C4-2B (cell line): Measurements from ENCODE around the gene LKAAEAR1.
"Not testable (repeated sequence)": the region's sequence is repeated elsewhere in the genome, so short reads cannot be mapped to it uniquely, and the experiment has no call there.

Experiments
- H3K27ac ChIP-seq: fragments of 450-650 bp; 2 replicates; pipeline ENCODE4 v1.5.1; 2017
- CTCF ChIP-seq: fragments of 450-650 bp; conservative IDR thresholded peaks from 2 replicates; pipeline ENCODE4 v1.5.1; 2017; ENCODE audit warnings: mild to moderate bottlenecking
- ZFX ChIP-seq: fragments of 450-650 bp; IDR thresholded peaks from 2 replicates; pipeline ENCODE4 v1.6.1; 2017

LKAAEAR1 gene

GRCh38 chr20:64119681-64120341 is 35.6 kb upstream of the LKAAEAR1 start:
- H3K27ac ChIP-seq = no peak overlapping the region
- TF ChIP-seq CTCF = no peak

- no peak for TF ChIP-seq CTCF
- TF ChIP-seq ZFX = no peak
- no peak overlapping the region for H3K27ac ChIP-seq
Measured at GRCh38 chr20:64119301-64119680, 35.1 kb upstream of the LKAAEAR1 start.

GRCh38 chr20:64117432-64117777 is 33.2 kb upstream of the LKAAEAR1 start:
- H3K27ac ChIP-seq = not testable (repeated sequence)

- TF ChIP-seq ZFX (no peak), CTCF (no peak)
- no peak overlapping the region for H3K27ac ChIP-seq
Measured at GRCh38 chr20:64116541-64117431, 32.6 kb upstream of the LKAAEAR1 start.

GRCh38 chr20:64116016-64116415 is 31.8 kb upstream of the LKAAEAR1 start:
- TF ChIP-seq CTCF = no peak
- TF ChIP-seq ZFX = no peak
- H3K27ac ChIP-seq = no peak overlapping the region

- TF ChIP-seq ZFX (no peak), CTCF (no peak)
Measured at GRCh38 chr20:64115171-64115911, 31.1 kb upstream of the LKAAEAR1 start.

GRCh38 chr20:64114356-64114971 is 30.3 kb upstream of the LKAAEAR1 start:
- H3K27ac ChIP-seq = no peak overlapping the region
- TF ChIP-seq CTCF = no peak
- TF ChIP-seq ZFX = no peak

More at GRCh38 chr20:64115171-64115911, 31.1 kb upstream of the LKAAEAR1 start:
- no peak overlapping the region for H3K27ac ChIP-seq
